NB4 (cell line): ENCODE results near the gene ARSH.

Experiments
- MAX ChIP-seq: IDR thresholded peaks from 2 replicates; pipeline ENCODE4 v1.6.1; 2011; ENCODE audit warnings: low read depth, low read length
- POLR2A ChIP-seq: IDR thresholded peaks from 2 replicates; pipeline ENCODE4 v1.6.1; 2011; ENCODE audit warnings: mild to moderate bottlenecking; ENCODE audit not compliant: insufficient read length; ENCODE audit errors: extremely low read depth
- TF ChIP-seq, protein P1 (sequence below): IDR thresholded peaks from one replicate; pipeline ENCODE4 v1.5.1; 2012; ENCODE audit warnings: low read depth, low read length

GRCh38 chrX:3017492-3017891 lies 11.1 kb downstream of the ARSH start:
- TF ChIP-seq, protein P1, sequence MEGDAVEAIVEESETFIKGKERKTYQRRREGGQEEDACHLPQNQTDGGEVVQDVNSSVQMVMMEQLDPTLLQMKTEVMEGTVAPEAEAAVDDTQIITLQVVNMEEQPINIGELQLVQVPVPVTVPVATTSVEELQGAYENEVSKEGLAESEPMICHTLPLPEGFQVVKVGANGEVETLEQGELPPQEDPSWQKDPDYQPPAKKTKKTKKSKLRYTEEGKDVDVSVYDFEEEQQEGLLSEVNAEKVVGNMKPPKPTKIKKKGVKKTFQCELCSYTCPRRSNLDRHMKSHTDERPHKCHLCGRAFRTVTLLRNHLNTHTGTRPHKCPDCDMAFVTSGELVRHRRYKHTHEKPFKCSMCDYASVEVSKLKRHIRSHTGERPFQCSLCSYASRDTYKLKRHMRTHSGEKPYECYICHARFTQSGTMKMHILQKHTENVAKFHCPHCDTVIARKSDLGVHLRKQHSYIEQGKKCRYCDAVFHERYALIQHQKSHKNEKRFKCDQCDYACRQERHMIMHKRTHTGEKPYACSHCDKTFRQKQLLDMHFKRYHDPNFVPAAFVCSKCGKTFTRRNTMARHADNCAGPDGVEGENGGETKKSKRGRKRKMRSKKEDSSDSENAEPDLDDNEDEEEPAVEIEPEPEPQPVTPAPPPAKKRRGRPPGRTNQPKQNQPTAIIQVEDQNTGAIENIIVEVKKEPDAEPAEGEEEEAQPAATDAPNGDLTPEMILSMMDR, result no peak
- TF ChIP-seq POLR2A, result no peak
- TF ChIP-seq MAX, result no peak
